HFFc6 (cell line): Measurements from ENCODE around the gene NOXA1. TPM values are rescaled to one million over a fixed set of nuclear protein-coding genes. Genes with fewer than 3 reads are reported as not detected.

Experiments
- DNase-seq: peaks from one replicate; pipeline ENCODE4 v3.0.0-alpha.2; 2018
- H3K27ac Mint-ChIP-seq: 2 replicates; pipeline ENCODE4 v1.8.0; 2020; ENCODE audit warnings: mild to moderate bottlenecking, mixed read lengths
- H3K27me3 Mint-ChIP-seq: 2 replicates; pipeline ENCODE4 v1.8.0; 2021; ENCODE audit warnings: mild to moderate bottlenecking, moderate library complexity, mixed read lengths; ENCODE audit not compliant: insufficient read depth
- H3K36me3 Mint-ChIP-seq: 2 replicates; pipeline ENCODE4 v1.8.0; 2021; ENCODE audit warnings: low read depth, mixed read lengths
- H3K4me1 Mint-ChIP-seq: 2 replicates; pipeline ENCODE4 v1.8.0; 2020; ENCODE audit warnings: low read depth, mixed read lengths
- H3K4me3 Mint-ChIP-seq: 2 replicates; pipeline ENCODE4 v1.8.0; 2020; ENCODE audit warnings: mild to moderate bottlenecking, moderate library complexity, mixed read lengths
- H3K9me3 Mint-ChIP-seq: 2 replicates; pipeline ENCODE4 v1.8.0; 2020; ENCODE audit warnings: mild to moderate bottlenecking, mixed read lengths
- CTCF ChIP-seq: fragments of 200-600 bp; sonication (generic); IDR thresholded peaks from 2 replicates; pipeline ENCODE4 v1.5.0; 2021; ENCODE audit warnings: antibody characterized with exemption, mild to moderate bottlenecking
- total RNA-seq, 6 experiments: library from RNA; stranded (reverse); fragmentation: NEBNext Ultra II Directional; extraction: Animal tissue kit (Norgen Biotek cat#: 25700); gene quantifications; 2 replicates in 1 of 6; 3 replicates in 5 of 6; pipeline ENCODE4 v1.2.3, GENCODE V29; 2021

Gene NOXA1
- total RNA-seq, 6 experiments from 2014 or later: 0.09 to 0.36 (median 0.20) TPM; not detected in 1

DNA sequence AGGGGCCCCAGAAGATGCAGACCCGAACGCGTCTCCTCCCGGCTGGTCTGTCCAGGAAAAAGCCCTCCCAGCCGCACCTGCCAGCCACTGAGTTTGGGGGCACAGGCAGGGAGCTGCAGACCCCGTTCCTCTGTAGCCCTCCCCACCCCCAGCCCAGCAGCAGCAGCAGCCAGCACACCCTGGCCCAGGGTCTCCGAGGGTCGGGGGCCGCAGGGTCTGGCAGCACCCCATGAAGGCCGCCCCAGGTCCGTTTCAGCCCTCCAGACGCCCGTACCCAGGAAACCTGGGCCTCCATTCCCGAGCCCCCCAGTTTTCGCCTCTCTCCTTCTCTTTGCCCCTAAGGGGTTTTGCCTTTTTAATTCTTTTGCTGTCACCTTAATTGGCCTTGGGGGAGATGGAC lies 19.9 kb upstream of the NOXA1 start:
- DNase-seq: no peak
- no peak for TF ChIP-seq CTCF
- Mint-ChIP-seq H3K9me3 (no peaks in the 10 kb centered on the region), H3K4me1 (peaks cover 8% of the 10 kb centered on the region), H3K27ac (no peak overlapping the region), H3K27me3 (peaks cover 3% of the 10 kb centered on the region; the same call in 1 of the 2 replicates), H3K36me3 (peaks cover 13% of the 10 kb centered on the region), H3K4me3 (no peak overlapping the region)

DNA sequence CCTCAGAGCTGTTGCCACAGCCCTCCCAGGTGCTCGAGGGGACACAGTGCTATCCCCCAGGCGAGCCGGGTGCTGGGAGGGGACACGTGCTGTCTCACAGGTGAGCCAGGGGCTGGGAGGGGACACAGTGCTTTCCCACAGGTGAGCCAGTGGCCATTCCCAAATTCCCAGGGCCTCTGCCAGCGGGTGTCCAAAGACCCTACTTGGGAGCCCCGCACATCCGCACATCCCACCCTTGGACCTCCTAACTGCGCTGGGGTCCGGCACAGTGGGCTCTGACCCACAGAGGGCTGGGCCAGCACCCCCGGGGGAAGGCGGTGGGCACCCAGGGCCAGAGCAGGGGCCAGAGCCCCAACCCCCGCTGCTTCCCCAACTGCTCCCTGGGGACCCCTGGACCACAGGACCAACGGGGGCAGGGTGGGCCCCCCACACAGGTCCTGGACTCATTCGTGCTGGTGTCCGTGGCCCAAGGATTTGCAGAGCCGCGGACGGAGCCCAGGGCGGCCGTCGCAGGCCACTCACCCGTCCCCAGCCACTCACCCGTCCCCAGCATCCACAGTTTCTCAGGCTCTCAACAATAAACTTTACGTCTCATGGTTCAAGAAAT lies 18.1 kb upstream of the NOXA1 start:
- H3K36me3 Mint-ChIP-seq: peaks cover 8% of the 10 kb centered on the region
- no peak for TF ChIP-seq CTCF
- H3K4me3 Mint-ChIP-seq: no peak overlapping the region
- DNase-seq: no peak
- peaks cover 8% of the 10 kb centered on the region for H3K4me1 Mint-ChIP-seq
- no peaks in the 10 kb centered on the region for H3K9me3 Mint-ChIP-seq
- H3K27me3 Mint-ChIP-seq: peaks cover 7% of the 10 kb centered on the region
- H3K27ac Mint-ChIP-seq: no peak overlapping the region

DNA sequence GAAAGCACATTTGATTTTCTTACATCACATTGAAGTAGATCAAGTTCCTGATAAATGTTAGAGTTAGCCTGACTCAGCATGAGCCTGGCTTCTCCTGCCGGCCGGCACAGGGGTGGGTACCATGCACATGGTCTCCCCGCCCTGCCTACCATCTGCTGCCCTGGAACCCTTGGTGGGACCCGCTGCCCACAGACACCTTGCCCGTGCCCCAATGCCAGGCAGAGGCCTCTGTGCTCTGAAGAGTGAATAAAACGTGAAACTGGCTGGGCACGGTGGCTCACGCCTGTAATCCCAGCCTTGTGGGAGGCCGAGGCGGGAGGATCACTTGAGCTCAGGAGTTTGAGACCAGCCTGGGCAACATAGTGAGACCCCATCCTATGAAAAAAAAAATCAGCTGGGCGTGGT lies 17.5 kb upstream of the NOXA1 start:
- Mint-ChIP-seq H3K36me3 (peaks cover 8% of the 10 kb centered on the region), H3K27ac (no peak overlapping the region), H3K4me1 (peaks cover 8% of the 10 kb centered on the region), H3K4me3 (peak overlapping the region; percentile 51), H3K9me3 (no peaks in the 10 kb centered on the region), H3K27me3 (peaks cover 7% of the 10 kb centered on the region)
- TF ChIP-seq CTCF: no peak
- DNase-seq: no peak

DNA sequence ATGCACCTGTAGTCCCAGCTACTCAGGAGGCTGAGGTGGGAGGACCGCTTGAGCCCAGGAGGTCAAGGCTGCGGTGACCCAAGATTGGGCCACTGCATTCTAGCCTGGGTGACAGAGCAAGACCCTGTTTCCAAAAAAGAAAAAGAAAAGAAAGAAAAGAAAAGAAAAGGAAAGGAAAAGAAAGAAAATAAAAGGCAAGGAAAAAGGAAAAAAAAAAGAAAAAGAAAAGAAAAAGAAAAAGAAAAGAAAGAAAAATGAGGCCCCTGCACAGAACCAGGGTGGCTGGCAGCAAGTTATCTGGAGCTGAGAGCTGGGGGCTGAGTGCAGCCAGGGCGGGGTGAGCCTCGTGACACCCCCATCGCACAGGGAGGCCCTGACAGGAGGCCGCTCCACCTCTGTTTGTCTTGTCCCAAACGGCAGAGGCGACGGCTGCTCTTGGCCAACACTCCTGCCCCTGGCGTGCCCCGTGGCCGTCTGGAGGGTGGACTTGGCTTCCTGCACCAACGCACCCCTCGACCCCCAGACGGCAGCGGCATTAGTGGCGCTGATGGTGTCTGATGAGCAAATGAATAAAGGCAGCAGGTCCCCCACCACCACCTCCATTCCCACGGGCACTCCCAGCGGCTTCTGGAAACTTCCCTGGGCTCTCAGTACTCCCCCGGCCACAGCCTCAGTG lies 17.0 kb upstream of the NOXA1 start:
- H3K27ac Mint-ChIP-seq: no peak overlapping the region

DNA sequence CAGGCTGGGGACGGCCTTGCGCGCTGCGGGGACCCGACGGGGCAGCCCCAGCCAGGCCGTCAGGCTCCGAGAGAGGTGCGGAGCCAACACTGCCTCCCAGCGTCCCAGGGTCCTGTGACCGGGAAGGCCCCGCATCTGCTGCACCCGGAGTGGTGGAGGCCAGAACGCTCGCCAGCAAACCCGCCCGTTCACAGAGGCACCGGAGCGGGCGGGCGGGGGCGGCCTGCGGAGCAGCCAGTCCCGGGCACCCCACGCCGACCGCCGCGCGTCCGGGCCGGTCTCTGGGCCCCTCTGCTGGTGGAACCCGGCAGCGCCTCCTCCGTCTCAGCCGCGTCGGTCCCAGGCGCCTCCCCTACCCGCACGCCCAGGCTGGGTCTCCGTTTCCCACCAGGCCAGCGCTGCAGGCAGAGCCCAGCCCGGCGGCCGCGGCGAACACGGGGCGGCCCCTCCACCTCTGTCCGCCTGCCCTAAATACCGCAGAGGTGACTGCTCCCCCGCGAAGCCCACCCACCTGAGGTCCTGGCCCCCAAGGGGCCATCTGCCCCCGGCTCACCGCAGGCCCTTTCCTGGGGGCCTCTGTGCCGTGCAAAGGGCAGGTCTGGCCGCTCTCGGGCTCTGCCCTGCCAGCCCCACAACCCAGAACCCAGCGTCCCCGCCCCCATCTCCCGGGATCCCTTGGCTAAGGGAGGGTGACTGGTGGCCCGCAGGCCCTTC lies 16.2 kb upstream of the NOXA1 start:
- H3K4me1 Mint-ChIP-seq: peaks cover 12% of the 10 kb centered on the region
- H3K36me3 Mint-ChIP-seq: peaks cover 8% of the 10 kb centered on the region
- H3K27ac Mint-ChIP-seq: no peak overlapping the region
- H3K27me3 Mint-ChIP-seq: peaks cover 7% of the 10 kb centered on the region
- peak; percentile 84 for TF ChIP-seq CTCF
- H3K4me3 Mint-ChIP-seq: no peak overlapping the region
- H3K9me3 Mint-ChIP-seq: no peaks in the 10 kb centered on the region
- no peak for DNase-seq

More for the DNA sequence above, 17.0 kb upstream of the NOXA1 start:
- peaks cover 7% of the 10 kb centered on the region for H3K27me3 Mint-ChIP-seq
- no peak for DNase-seq
- H3K36me3 Mint-ChIP-seq: peaks cover 8% of the 10 kb centered on the region
- no peaks in the 10 kb centered on the region for H3K9me3 Mint-ChIP-seq
- no peak for TF ChIP-seq CTCF
- H3K4me1 Mint-ChIP-seq: peaks cover 8% of the 10 kb centered on the region
- H3K4me3 Mint-ChIP-seq: peak overlapping the region; percentile 51
